WTC11 (cell line): Measurements from ENCODE around the gene PPP2R5E.

ENCODE experiments used
- ATF3 ChIP-seq: sonication (generic); formaldehyde crosslinking; conservative IDR thresholded peaks from 2 replicates; pipeline ENCODE4 v1.8.1; 2022; ENCODE audit warnings: mild to moderate bottlenecking, missing genetic modification reagents
- CTCF ChIP-seq: fragments of 200-600 bp; IDR thresholded peaks from 2 replicates; pipeline ENCODE4 v1.8.0; 2022; ENCODE audit warnings: antibody characterized with exemption
- E2F1 ChIP-seq: sonication (generic); formaldehyde crosslinking; IDR thresholded peaks from 2 replicates; pipeline ENCODE4 v1.8.0; 2022; ENCODE audit warnings: mild to moderate bottlenecking, missing genetic modification reagents
- MAX ChIP-seq: sonication (generic); formaldehyde crosslinking; IDR thresholded peaks from 2 replicates; pipeline ENCODE4 v1.8.0; 2022; ENCODE audit warnings: mild to moderate bottlenecking, missing genetic modification reagents

GRCh38 chr14:63343878-63344277 is 199.3 kb downstream of the PPP2R5E start:
- TF ChIP-seq E2F1 (CRISPR knock-in tag) (no peak), MAX (CRISPR knock-in tag) (no peak), ATF3 (CRISPR knock-in tag) (no peak), CTCF (no peak)
